ENCODE measurements around the gene EFCAB5. TPM values are rescaled to one million over a fixed set of nuclear protein-coding genes. Genes with fewer than 3 reads are reported as not detected.

Gene EFCAB5
- total and polyA plus RNA-seq, 7 experiments from 2014 or later = 0.25 to 2.4 (median 1.0) TPM; not detected in 1

Small RNAs within 50 kb of the gene (microRNA-seq; reads per million reads assigned to microRNA genes)
- not detected for gene MIR423 (ENCODE audit: borderline microRNAs expressed)

Other genes with a start within 250 kb of the EFCAB5 start
- 100 to 1,000 TPM in 2 of 5 experiments, 10 to 100 TPM in 3; 75.8 to 109 (median 78.5) TPM for gene SSH2, start 11.4 kb upstream of the EFCAB5 start, total RNA-seq
- gene SSH2, start 11.4 kb upstream of the EFCAB5 start, polyA plus RNA-seq = 10 to 100 TPM; 33.9 to 34.9 TPM
- 10 to 100 TPM; 25.6 to 34.7 (median 29.3) TPM for gene NSRP1, start 175.2 kb downstream of the EFCAB5 start, total RNA-seq
- 10 to 100 TPM; 23.3 to 31.5 TPM for gene NSRP1, start 175.2 kb downstream of the EFCAB5 start, polyA plus RNA-seq

Measured in naive thymus-derived CD4-positive, alpha-beta T cell (primary cell).